ENCODE results near the gene GXYLT2.
A peak's percentile ranks its signal among the peaks of the same experiment; 100 is the strongest.

The GXYLT2 gene

GRCh38 chr3:72887705-72888545, at the start of gene GXYLT2:
TSS of gene GXYLT2 (plus strand) at chr3:72888046. CDS start at chr3:72888234, 188 bp downstream.
- peak; percentile 9 to 56 for DNase-seq

GRCh38 chr3:72839057-72839456, 48.8 kb upstream of the GXYLT2 start:
- DNase-seq, result no peak

GRCh38 chr3:72844436-72844993, 43.3 kb upstream of the GXYLT2 start:
- DNase-seq, result no peak

- DNase-seq, result no peak
Measured at GRCh38 chr3:72846166-72846565, 41.7 kb upstream of the GXYLT2 start.

GRCh38 chr3:72847282-72847681, 40.6 kb upstream of the GXYLT2 start:
- no peak for DNase-seq

- DNase-seq, result peak; percentile 59 to 81
Measured at GRCh38 chr3:72847751-72848702, 39.8 kb upstream of the GXYLT2 start, which contains the start of gene SHQ1. TSS of gene SHQ1 (minus strand) at chr3:72848445. CDS start at chr3:72848340, 105 bp downstream.

GRCh38 chr3:72848703-72849081, 39.2 kb upstream of the GXYLT2 start:
- no peak for DNase-seq

- DNase-seq, result no peak
Measured at GRCh38 chr3:72855001-72855400, 32.8 kb upstream of the GXYLT2 start.

GRCh38 chr3:72860053-72860452, 27.8 kb upstream of the GXYLT2 start:
- DNase-seq, result no peak

GRCh38 chr3:72860846-72861245, 27.0 kb upstream of the GXYLT2 start:
- no peak for DNase-seq

GRCh38 chr3:72862314-72863090, 25.3 kb upstream of the GXYLT2 start:
- no peak for DNase-seq

- no peak for DNase-seq
Measured at GRCh38 chr3:72872183-72872582, 15.7 kb upstream of the GXYLT2 start.

GRCh38 chr3:72887343-72887704, 522 bp upstream of the GXYLT2 start:
- no peak for DNase-seq

GRCh38 chr3:72888546-72889309, 882 bp downstream of the GXYLT2 start:
- peak in 1 of 2 experiments; percentile 8 for DNase-seq

- no peak for DNase-seq
Measured at GRCh38 chr3:72889310-72890165, 1.7 kb downstream of the GXYLT2 start.

GRCh38 chr3:72890166-72890925, 2.5 kb downstream of the GXYLT2 start:
- no peak for DNase-seq

- peak in 1 of 2 experiments; percentile 11 for DNase-seq
Measured at GRCh38 chr3:72891053-72891855, 3.4 kb downstream of the GXYLT2 start.

- no peak for DNase-seq
Measured at GRCh38 chr3:72892081-72892775, 4.4 kb downstream of the GXYLT2 start.
